DND-41 (cell line): ENCODE results near the gene FAM98B.

ENCODE experiments used
- EZH2 ChIP-seq: IDR thresholded peaks from 3 replicates; pipeline ENCODE4 v1.6.1; 2012; ENCODE audit warnings: borderline replicate concordance, low read depth, mild to moderate bottlenecking, moderate library complexity, low read length, inconsistent platforms; ENCODE audit not compliant: severe bottlenecking
- TF ChIP-seq, protein P1 (sequence below): IDR thresholded peaks from 2 replicates; pipeline ENCODE4 v1.5.1; 2012; ENCODE audit warnings: borderline replicate concordance, low read length, moderate library complexity, mild to moderate bottlenecking; ENCODE audit not compliant: poor library complexity, severe bottlenecking; ENCODE audit errors: extremely low read depth

DNA sequence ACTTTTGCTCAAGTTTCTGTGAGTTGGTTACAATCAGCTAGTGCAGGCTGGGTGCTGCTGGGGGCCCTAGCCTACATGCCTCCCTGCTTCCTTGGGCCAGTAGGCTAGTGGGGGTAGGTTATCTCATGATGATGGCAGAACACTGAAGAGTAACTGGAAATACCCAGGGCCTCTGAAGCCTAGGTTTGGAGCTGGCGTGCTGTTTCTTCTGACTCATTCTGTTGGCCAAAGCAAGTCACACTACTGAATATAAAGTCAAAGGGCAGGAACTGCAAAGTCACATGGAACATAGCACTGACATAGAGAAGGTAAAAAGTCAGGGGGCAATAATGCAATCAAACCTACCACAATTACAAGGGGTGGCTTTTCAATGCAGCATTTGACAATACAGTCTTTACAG lies 76.2 kb downstream of the FAM98B start:
- TF ChIP-seq, protein P1, sequence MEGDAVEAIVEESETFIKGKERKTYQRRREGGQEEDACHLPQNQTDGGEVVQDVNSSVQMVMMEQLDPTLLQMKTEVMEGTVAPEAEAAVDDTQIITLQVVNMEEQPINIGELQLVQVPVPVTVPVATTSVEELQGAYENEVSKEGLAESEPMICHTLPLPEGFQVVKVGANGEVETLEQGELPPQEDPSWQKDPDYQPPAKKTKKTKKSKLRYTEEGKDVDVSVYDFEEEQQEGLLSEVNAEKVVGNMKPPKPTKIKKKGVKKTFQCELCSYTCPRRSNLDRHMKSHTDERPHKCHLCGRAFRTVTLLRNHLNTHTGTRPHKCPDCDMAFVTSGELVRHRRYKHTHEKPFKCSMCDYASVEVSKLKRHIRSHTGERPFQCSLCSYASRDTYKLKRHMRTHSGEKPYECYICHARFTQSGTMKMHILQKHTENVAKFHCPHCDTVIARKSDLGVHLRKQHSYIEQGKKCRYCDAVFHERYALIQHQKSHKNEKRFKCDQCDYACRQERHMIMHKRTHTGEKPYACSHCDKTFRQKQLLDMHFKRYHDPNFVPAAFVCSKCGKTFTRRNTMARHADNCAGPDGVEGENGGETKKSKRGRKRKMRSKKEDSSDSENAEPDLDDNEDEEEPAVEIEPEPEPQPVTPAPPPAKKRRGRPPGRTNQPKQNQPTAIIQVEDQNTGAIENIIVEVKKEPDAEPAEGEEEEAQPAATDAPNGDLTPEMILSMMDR: no peak
- TF ChIP-seq EZH2: no peak
